ENCODE data around the gene SERPINB8. TPM values are rescaled to one million over a fixed set of nuclear protein-coding genes. Genes with fewer than 3 reads are reported as not detected.

SERPINB8 gene
- total RNA-seq, 4 donors from 2014 or later, result 2.8 to 8.8 (median 5.3) TPM

Other genes with a start within 250 kb of the SERPINB8 start
- gene SERPINB7, start 194.7 kb upstream of the SERPINB8 start, total RNA-seq, result not detected
- gene SERPINB2, start 82.4 kb upstream of the SERPINB8 start, total RNA-seq, result under 1 TPM in 2 of 4 donors, not detected in 2; 0.22 to 0.67 TPM
- not detected for gene SERPINB10, start 62.1 kb upstream of the SERPINB8 start, total RNA-seq
- under 1 TPM in 1 of 4 donors, not detected in 3; 0.34 TPM for gene HMSD, start 20.8 kb upstream of the SERPINB8 start, total RNA-seq
- gene LINC00305, start 179.0 kb downstream of the SERPINB8 start, total RNA-seq, result not detected